Endothelial cell (in vitro differentiated cells): Measurements from ENCODE around the gene NOCT. TPM values are rescaled to one million over a fixed set of nuclear protein-coding genes. Genes with fewer than 3 reads are reported as not detected.

ENCODE experiments used
- DNase-seq: peaks from one replicate; pipeline ENCODE4 v3.0.0; 2021; ENCODE audit warnings: low spot score
- H3K27ac Mint-ChIP-seq: one replicate; pipeline ENCODE4 v1.8.0; 2021; ENCODE audit warnings: mixed read lengths, inconsistent platforms; ENCODE audit not compliant: unreplicated experiment
- H3K27me3 Mint-ChIP-seq: one replicate; pipeline ENCODE4 v1.8.0; 2021; ENCODE audit warnings: mild to moderate bottlenecking, moderate library complexity, mixed read lengths, inconsistent platforms; ENCODE audit not compliant: unreplicated experiment
- H3K36me3 Mint-ChIP-seq: one replicate; pipeline ENCODE4 v1.8.0; 2021; ENCODE audit warnings: mild to moderate bottlenecking, low read depth, mixed read lengths, inconsistent platforms; ENCODE audit not compliant: unreplicated experiment
- H3K4me1 Mint-ChIP-seq: one replicate; pipeline ENCODE4 v1.8.0; 2021; ENCODE audit warnings: mild to moderate bottlenecking, mixed read lengths, inconsistent platforms; ENCODE audit not compliant: unreplicated experiment
- H3K4me3 Mint-ChIP-seq: one replicate; pipeline ENCODE4 v1.8.0; 2021; ENCODE audit warnings: mild to moderate bottlenecking, mixed read lengths, inconsistent platforms; ENCODE audit not compliant: unreplicated experiment
- H3K9me3 Mint-ChIP-seq: one replicate; pipeline ENCODE4 v1.8.0; 2021; ENCODE audit warnings: mixed read lengths, inconsistent platforms; ENCODE audit not compliant: unreplicated experiment
- CTCF ChIP-seq: fragments of 200-600 bp; sonication (generic); IDR thresholded peaks from one replicate; pipeline ENCODE4 v1.5.0; 2021; ENCODE audit warnings: antibody characterized with exemption; ENCODE audit not compliant: unreplicated experiment
- total RNA-seq: library from RNA; stranded (reverse); fragmentation: NEBNext Ultra II Directional; extraction: Animal tissue kit (Norgen Biotek cat#: 25700); gene quantifications from one replicate; pipeline ENCODE4 v1.2.1, GENCODE V29; 2021; ENCODE audit not compliant: unreplicated experiment

NOCT gene
- total RNA-seq, 1 donor from 2014 or later = 9.3 TPM

- peak overlapping the region; percentile 99 for H3K27ac Mint-ChIP-seq
Observed at GRCh38 chr4:139082750-139083606, 67.4 kb downstream of the NOCT start.

GRCh38 chr4:139083607-139083955 is 68.0 kb downstream of the NOCT start:
- no peaks in the 10 kb centered on the region for H3K9me3 Mint-ChIP-seq
- H3K27ac Mint-ChIP-seq = peak overlapping the region; percentile 99
- peak overlapping the region; percentile 100 for H3K4me3 Mint-ChIP-seq
- TF ChIP-seq CTCF = no peak
- peaks cover 10% of the 10 kb centered on the region for H3K27me3 Mint-ChIP-seq
- peaks cover 36% of the 10 kb centered on the region for H3K4me1 Mint-ChIP-seq
- peak; percentile 58 for DNase-seq
- peaks cover 9% of the 10 kb centered on the region for H3K36me3 Mint-ChIP-seq

More at GRCh38 chr4:139082750-139083606, 67.4 kb downstream of the NOCT start:
- peak overlapping the region; percentile 100 for H3K4me3 Mint-ChIP-seq
- peak; percentile 91 for DNase-seq
- peaks cover 9% of the 10 kb centered on the region for H3K36me3 Mint-ChIP-seq
- H3K9me3 Mint-ChIP-seq = no peaks in the 10 kb centered on the region
- no peak for TF ChIP-seq CTCF
- H3K27me3 Mint-ChIP-seq = peaks cover 10% of the 10 kb centered on the region
- H3K4me1 Mint-ChIP-seq = peaks cover 36% of the 10 kb centered on the region

GRCh38 chr4:139083956-139084803 is 68.6 kb downstream of the NOCT start:
- Mint-ChIP-seq H3K4me3 (peak overlapping the region; percentile 100), H3K9me3 (no peaks in the 10 kb centered on the region), H3K4me1 (peaks cover 36% of the 10 kb centered on the region), H3K27me3 (peaks cover 10% of the 10 kb centered on the region), H3K36me3 (peaks cover 9% of the 10 kb centered on the region), H3K27ac (peak overlapping the region; percentile 99)
- peak; percentile 27 for TF ChIP-seq CTCF
- DNase-seq = peak; percentile 90

- H3K4me3 Mint-ChIP-seq = peak overlapping the region; percentile 95
- H3K27me3 Mint-ChIP-seq = peaks cover 10% of the 10 kb centered on the region
- H3K4me1 Mint-ChIP-seq = peaks cover 36% of the 10 kb centered on the region
- no peak for DNase-seq
- peak overlapping the region; percentile 94 for H3K27ac Mint-ChIP-seq
- no peak for TF ChIP-seq CTCF
- H3K36me3 Mint-ChIP-seq = peaks cover 9% of the 10 kb centered on the region
- no peaks in the 10 kb centered on the region for H3K9me3 Mint-ChIP-seq
Observed at GRCh38 chr4:139084804-139085093, 69.2 kb downstream of the NOCT start.
